ENCODE results near the gene CIP2A.
"Not testable (repeated sequence)": the region's sequence is repeated elsewhere in the genome, so short reads cannot be mapped to it uniquely, and the experiment has no call there.

CIP2A gene

DNA sequence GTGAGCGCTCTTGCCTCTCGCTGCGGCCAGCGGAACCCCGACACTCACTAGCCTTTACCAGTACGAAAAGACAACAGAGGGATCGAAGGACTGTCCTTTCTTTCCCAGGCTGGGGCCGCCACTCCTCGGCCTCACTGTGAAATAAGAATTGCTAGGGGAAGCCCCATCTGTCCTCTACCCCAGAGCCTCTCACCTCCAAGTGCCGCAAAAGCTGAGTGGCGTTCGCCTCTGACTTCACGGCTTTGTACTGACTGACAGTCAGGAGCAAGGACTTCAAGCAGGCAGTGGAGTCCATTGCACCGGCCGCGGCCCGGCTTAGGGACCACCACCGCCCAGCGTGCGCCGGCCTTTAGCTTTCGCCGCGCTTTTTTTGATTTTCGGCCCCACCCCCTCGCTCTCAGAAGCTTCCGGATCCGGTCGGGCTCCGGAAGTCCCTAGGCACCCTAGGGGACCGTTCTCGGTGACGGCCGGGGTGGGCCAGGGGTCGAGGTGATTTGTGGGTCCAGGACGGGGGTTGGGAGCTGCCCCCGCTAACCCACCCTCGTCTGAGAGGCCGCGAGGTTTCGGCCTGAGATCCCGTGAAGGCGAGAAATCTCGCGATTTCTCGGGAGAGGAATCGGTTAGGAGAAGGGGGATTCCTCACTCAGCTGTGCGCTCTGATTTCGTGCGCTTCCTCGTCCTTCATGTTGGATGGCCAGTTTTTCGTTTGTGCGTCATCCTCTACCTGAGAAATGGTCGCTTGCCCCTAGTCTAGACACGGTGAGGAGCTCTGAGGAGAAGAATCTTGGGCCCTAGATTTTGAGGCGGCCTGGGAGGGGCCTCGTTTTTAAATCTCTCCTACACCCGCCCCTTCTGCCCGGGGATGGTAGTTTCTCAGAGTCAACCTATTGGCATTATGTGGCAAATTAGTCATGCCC is at the start of gene CIP2A, which contains the start of gene DZIP3:
TSS of gene CIP2A (minus strand) at position 358 of the 917 bp plus-strand sequence. CDS start at position 295, 63 bp downstream.
TSS of gene DZIP3 (plus strand) at position 642 of the 917 bp plus-strand sequence. CDS start 15,685 bp downstream, outside the sequence.
- peak; percentile 82 for DNase-seq

DNA sequence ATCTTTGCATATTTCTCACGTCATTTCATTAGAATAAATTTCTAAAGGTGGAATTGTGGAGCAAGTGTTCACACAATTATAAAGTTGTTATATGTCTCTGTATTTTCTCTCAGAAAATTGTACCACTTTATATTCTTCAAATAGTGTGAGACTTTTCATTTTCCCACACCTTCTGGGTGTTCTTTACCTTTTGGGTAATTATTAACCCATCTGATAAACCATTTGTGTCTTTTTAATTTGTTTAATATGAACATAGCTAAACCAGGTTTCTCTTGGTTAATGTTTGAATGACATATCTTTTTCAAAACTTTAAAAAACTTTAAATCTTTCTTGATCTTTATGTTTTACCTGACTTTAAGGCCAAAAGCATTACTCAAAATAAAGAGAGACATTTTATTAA is 40.7 kb upstream of the CIP2A start:
- no peak for DNase-seq

DNA sequence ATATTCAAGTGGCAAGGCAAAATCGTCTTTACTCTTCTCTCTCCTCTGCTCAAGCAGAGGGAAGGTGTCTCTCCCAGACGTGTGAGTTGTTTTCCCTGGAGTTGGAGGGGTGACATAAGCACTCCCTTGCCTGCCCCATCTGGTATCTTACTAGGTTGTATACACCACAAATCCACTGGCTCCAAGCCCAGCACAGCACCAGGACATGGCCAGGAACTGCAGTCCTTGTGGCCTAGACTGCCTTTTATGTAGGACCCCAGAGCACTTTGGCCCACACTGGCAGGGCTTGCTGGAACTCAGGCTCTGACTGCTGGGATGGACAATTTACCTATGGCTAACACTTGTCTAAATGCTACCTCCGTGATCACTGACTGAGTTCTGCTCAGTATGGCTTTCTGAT is 34.3 kb upstream of the CIP2A start:
- no peak for DNase-seq

DNA sequence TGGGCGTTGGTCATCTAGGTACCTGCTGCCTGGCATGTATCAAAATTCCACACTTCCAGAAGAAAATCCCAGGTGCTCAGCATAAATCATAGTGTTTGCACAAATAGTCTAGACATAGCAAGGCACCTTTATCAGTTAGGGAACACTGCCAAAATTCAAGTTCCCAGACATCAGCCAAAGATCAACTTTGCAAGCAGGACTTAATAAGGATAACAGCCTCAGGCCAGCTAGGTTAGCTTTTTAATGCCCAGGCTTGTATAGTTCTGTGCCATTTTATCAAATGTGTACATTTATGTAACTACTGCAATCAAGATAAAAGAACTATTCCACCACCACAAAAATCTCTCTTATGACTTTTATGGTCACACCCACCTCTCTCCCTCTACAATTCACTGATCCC is 31.0 kb upstream of the CIP2A start:
- no peak for DNase-seq

DNA sequence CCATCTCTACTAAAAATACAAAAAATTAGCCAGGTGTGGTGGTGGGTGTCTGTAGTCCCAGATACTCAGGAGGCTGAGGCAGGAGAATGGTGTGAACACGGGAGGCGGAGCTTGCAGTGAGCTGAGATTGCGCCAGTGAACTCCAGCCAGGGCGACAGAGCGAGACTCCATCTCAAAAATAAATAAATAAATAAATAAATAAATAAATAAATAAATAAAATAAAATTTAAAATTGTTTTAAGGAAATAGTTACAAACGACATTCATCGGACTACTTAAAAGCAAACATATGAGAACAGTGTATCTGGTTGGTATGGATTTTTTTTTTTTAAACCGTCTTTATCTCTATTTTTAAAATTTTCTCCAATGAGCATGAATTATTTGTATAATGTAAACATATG is 26.9 kb upstream of the CIP2A start:
- DNase-seq = not testable (repeated sequence)

DNA sequence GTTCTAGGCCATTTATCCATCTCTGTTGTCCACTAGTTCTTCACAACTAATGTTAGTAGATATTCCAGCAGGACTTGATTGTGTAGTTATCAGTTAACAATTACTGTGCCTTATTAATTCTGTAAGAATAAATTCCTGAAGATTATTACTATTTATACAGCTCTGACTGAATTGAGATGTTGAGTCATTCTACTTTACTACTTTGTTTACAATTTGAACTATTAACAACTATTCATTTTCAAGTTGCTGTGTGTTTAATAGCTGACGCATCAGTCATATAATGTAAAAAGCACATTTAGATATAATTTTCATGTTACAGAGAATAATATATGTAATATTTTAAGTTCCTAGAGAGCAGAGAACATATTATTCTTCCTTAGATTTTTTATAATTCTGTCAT is 21.4 kb upstream of the CIP2A start:
- DNase-seq = no peak

DNA sequence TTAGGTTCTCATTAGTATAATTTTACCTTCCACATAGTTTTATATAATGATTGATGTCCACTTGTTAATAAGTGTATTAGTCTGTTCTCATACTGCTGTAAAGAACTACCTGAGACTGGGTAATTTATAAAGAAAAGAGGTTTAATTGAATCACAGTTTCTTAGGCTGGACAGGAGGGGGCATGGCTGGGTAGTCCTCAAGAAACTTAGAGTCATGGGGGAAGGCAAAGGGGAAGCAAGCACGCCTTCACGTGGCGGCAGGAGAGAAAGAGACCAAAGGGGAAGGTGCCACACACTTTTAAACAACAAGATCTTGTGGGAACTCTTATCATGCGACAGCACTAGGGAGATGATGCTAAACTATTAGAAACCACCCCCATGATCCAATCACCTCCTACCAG is 19.5 kb upstream of the CIP2A start:
- no peak for DNase-seq

DNA sequence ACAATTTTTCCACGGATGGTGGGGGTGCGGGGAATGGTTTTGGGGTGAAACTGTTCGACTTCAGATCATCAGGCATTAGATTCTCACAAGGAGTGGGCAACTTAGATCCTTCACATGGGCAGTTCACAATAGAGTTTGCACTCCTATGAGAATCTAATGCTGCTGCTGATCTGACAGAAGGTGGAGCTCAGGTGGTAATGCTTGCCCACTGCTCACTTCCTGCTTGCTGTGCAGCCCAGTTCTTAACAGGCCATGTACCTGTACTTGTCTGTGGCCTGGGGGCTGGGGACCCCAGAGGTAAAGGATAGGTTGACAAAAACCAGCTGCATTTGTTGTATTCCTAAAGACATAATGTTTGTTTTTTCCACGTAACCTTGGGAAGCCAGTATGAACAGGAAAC is 16.3 kb upstream of the CIP2A start:
- DNase-seq = no peak

DNA sequence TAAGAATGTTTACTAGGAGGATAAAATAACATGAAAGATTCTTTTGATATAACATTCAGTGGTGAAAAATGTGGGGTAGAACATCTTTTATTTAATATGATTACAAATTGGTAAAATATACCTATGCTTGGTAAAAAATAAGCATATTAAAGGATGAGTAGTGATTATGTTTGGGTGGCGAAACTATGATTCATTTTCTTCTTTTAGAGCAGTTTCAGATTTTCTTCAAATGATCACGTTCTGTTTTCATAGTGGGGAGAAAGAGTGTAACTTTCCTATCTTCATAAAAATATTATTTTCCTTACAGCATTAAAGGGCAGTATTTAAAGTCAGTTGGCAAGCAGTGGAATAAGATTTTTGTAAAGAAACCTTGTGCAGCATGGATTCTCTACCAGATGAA is 15.8 kb upstream of the CIP2A start:
- DNase-seq = no peak

DNA sequence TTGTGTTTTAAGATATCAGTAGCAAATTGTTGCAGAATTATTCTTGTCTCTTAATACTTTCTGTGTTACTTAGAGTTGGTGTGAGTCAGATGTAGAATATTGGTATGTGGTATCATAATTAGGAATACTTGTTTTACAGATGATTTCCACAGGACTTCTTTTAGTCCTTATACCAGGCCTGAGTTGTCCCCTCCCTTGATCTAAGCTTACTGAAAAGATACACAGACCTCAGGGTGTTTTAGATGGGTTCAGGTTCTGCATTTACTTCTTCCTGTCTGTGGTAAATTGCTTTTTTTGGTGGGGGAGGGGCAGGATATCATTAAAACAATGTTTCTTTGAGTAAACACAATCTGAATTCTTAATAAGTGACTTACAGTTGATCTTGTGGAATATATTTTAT is 14.5 kb upstream of the CIP2A start:
- DNase-seq = no peak

DNA sequence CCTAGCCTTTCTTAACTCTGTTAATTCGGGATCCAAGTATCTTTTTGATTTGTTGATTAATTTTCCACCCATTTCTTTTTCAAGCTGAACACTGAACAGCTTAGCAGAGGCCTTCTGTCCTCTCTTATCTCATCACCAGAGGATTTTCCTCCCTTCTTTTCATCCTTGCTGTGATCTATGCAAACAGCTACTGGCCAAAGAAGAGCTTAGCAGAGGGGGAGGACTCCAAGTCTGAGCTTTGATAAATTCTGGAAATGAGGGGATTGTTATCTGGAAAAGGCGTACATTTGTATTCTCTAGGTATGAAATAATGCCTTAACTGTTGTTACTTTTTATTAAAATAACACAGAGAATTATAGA is 13.7 kb upstream of the CIP2A start:
- DNase-seq = no peak

DNA sequence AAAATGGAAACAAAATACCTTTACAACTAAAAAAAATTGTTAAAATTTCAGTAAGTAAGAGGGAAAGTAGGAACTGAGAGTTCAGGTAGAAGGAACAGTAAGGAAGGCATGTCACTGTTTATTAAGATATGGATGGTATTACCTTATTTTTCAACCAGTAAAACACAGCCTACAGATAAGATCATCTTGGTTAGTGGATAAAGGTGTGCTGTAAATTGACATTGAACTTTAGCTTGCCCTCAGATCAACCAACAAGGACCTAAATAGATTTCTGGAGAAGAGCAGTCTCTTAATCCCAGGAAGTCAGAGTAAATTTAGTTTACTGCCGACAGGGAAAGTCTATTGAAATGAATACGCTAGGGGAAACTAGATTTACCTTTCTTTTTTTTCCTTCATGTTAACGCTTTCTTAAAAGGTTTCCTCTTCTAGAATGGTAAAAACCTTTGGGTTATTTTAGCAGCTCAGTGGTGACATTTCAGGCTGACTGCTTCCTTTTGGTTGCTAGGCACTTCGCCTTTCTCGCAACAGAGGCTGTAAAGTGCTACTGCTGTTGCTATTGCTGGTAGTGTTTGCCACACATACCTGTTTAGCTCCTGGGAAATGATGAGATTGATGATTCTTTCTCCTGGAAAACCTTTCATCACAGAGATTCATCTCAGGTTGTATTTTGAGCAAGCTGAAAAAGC is 13.2 kb upstream of the CIP2A start:
- DNase-seq = no peak

DNA sequence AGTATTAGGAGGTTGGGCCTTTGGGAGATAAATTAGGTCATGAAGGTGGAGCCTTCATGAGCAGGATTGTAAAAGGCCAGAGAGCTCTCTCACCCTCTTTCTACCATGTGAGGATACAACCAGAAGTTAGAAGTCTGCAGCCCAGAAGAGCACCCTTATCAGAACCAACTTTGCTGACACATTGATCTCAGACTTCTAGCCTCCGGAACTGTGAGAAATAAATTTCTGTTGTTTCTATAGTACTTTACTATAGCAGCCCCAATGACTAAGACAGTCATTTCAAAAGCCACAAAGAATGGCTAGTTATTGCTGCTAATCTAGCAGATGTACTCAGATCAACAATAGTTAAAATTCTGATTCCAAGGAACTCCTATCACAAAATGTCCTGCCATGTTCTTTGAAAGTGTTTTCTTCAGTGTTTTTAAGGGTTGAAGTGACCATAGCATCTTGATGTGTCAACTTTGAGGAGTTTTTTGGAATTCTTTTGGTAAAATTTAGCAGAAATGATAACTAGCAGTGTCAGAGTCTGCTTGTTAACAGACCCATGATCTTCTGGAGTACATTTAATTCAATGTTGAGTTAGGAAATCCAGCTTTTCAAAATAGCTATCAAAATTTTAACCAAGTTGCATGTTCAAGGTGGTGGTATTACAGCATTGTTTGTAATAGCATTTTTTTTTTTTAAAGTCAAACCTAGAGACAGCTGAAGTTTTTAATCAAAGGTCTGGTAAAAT is 10.6 kb upstream of the CIP2A start:
- no peak for DNase-seq

DNA sequence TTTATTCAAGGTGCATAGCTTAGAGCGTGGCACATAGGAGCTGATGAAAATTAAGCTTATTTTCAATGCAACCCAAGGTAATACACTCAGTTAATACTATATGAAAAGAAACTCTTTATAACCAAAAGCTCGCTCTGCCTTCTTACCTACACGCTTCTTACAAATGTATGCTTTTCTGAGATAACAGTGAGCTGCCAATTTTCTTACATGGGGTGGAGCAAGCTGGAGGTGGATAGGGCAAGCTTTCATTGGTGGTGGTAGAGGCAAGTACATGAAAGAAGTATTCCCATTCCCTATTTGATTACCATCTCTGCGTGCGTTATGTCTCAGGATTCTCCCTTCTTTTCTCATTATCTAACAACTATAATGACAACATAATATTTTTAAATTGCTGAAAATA is 9.1 kb upstream of the CIP2A start:
- DNase-seq = no peak

DNA sequence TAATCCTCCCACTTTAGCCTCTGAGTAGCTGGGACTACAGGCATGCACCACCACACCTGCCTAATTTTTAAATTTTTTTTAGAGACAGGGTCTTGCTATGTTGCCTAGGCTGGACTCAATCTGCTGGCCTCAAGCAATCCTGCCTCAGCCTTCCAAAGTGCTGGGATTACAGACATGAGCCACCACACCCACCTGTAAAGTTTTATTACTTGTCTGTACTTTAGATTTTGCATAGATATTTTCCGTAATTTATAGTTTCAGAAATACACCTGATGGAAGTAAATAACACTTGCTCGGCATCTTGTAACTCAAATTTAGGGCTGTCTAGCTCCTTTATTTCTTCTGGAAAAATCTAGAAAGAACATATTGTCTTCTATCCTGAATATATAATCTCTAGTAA is 6.1 kb upstream of the CIP2A start:
- DNase-seq = no peak

DNA sequence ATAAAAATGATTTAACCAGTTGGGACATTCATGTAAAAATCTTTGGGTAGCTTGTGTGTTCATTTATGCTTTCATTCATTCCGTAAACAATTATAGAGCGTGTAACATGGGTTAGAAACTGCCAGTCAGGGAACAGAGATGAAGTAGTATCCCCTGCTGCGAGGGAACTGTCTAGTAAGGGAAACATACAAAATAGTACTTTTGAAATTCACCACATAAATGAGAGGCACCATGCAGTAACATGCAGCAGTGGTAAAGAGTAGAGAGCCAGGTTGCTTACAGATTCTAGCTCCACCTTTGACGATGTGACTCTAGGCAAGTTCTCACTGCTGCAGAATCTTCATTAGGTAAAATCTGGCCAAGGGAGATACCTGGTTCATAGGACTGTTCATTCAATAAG is 1.2 kb upstream of the CIP2A start:
- no peak for DNase-seq

DNA sequence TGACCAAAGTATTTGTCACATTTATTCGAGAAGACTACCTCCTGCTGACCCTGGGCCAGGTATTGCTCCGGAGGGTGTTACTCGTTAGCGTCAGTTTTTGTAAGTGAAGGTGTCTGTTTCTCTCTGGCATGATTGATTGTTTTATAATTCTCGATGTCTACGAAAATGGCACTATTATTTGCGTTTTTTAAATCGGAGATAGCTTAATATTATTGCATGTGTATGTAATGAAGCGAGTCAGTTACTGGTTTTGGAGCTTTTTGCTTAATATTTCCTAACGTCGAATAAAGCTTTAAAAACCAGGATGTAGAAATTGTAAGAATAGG is 723 bp upstream of the CIP2A start:
- DNase-seq = no peak

DNA sequence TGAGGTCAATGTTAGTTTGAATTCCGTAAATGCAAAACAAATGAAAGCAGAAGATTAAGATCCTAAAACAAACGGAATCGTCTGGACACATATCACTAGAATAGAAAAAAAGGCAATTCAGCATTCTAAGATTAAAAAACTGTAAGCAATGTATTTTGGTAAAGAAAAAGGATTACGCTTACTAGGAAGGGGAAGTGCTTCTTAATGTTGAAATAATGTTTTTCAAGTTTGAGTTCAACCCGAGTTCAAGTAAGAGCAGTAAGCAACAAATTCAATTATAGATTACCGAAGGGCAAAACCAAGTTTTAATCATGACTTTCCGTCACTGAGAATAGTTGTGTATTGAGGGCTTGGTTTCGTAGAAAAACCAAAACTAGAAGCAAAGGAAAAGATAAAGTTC is 637 bp downstream of the CIP2A start:
- DNase-seq = no peak

DNA sequence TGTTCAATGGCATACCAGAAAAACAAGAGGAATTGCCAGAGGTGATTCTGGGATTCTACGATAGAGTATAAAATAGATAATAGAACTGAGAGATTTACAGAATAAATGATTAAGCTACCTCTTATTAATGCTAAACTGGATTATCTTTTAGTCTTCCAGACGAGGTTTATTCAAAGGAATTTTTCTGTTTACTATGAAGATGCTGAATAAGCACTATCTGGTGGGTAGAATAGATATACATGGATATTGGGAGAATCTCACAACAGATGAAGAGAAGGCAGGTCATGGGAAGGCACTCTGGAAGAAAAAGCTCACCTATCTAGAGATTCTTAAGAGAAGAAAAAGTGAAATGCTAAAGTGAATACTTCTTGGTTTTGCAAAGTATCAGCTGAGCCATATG is 11.2 kb downstream of the CIP2A start:
- no peak for DNase-seq

DNA sequence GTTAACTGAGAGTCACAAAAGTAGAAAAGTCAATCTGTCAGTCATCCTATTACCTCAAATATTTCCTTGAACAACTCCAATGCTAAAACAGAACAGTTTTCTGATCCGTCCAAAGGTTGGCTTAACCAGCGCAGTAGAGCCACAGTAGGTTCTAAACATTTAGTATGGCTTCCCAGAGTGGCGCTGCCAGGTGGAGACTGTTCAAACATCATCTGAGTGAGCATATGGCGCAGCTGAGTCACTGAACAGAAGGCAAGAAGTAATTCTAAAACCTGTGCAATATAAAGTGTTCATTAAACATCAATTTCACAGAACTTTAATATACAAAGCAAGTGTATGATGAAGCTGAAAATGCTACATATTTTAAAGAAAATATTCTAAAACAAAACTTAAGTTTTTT is 19.9 kb downstream of the CIP2A start:
- DNase-seq = no peak

DNA sequence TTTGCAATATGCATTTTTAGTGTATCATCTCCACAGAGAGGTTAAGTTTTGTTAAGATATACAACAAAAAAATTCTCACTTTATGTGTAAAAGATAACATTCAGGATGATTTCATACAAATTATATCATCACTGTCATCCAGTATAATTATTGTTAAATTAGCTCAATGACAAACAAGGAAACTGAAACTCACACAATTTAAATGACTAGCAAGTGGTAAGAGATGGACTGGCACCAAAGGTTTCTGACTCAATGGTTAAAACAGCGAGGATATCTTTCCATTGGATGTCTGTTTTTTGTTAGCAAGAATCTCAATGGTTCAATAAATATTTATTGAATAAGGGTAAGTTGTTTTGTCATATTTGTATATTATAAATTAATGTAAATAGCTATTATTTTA is 22.6 kb downstream of the CIP2A start:
- no peak for DNase-seq

DNA sequence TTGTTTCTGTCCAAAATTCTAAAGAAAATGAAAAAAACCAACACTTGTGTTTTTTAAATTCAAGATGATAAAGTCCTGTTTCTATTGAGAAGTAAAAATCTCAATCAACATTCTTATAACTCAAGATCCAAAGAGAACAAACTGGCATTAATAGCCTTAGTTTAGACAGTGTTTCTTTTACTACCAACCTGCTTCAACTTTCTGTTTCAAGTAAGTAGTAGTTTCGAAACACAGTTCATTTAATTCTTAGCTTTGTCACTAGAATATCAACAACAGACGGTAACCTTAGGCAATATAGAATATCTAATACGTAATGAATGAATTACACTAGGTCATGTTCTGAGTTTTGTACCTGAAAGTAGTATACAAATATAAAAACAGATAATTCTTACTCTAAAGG is 23.7 kb downstream of the CIP2A start:
- DNase-seq = no peak

DNA sequence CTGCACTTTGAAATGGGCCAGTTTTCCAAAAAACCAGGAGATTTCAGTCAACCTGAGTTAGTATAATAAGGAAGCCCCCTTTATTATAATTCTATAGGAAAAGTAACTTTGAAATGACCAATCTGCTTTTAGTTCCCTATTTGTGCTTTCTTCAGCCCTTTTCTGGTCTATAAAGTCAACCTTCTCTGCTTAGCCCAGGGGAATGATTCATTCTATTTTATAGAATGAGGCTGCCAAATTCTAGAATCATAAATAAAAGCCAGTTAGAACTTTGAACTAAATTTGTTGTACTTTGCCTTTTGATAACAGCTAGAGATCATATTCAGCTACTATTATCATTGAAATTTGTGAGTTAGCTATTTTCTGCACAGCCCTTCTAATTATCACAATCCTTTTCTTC is 24.7 kb downstream of the CIP2A start:
- no peak for DNase-seq

DNA sequence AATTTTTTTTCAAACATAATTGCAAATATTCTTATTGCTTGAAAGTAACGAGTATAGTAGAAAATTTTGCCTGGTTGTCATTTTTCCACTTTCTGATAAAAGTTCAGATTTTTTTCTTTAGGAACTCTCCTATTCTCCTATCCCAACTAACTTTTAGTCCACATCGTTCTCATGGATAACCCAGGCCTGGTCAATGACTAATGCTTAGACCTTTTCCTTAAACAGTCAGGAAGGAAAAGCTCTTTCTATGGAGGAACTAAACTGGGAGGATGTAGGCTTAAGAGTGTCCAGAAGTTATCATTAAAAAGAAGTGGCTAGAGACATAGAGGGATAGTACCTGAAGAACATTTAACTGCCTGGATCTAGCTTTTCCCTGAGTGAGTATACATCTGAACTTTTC is 26.7 kb downstream of the CIP2A start:
- DNase-seq = no peak

All from GOT3 (cell line).